Endothelial cell of umbilical vein (primary cell): Measurements from ENCODE around the gene PRR14. TPM values are rescaled to one million over a fixed set of nuclear protein-coding genes. Genes with fewer than 3 reads are reported as not detected.

Source experiments
- BruUV-seq: library from RNA; stranded (reverse); fragments of 400-500 nt; replicated peaks from 2 replicates; lab custom pipeline; 2021; lab: Mats Ljungman, UMichigan
- CTCF ChIA-PET: fragments of 300-600, 350-600 bp; sonication (Branson Sonifier 250); formaldehyde crosslinking; loops from one replicate; lab custom pipeline; 2021; ENCODE audit warnings: antibody characterized with exemption, inconsistent platforms; lab: Charles Lee
- POLR2A ChIA-PET: fragments of 300-600, 350-600 bp; sonication (Branson Sonifier 250); formaldehyde crosslinking; loops from one replicate; lab custom pipeline; 2021; ENCODE audit warnings: antibody characterized with exemption, inconsistent platforms; lab: Charles Lee
- DNase-seq: peaks from one replicate; pipeline ENCODE4 v3.0.0-alpha.2; 2011; ENCODE audit warnings: low read depth, low spot score
- FAIRE-seq: peaks from 2 replicates; lab custom pipeline; 2011; peaks lifted over from hg19 to GRCh38; lab: Jason Lieb, UNC
- H2AFZ ChIP-seq: 2 replicates; pipeline ENCODE4 v1.6.0; 2012; ENCODE audit warnings: low read depth, low read length, control low read depth, inconsistent platforms
- H3K27ac ChIP-seq: 2 replicates; pipeline ENCODE4 v1.5.1; 2011; ENCODE audit warnings: low read depth, mild to moderate bottlenecking, control low read depth, low read length, moderate library complexity; ENCODE audit not compliant: insufficient read depth
- H3K27me3 ChIP-seq, 2 experiments: 2 replicates each; pipeline versions ENCODE4 v1.6.0 to v1.6.1; 2011; ENCODE audit warnings: low read length in 2 of 2, mixed read lengths in 1 of 2; ENCODE audit not compliant: control insufficient read depth in 2 of 2, insufficient read depth in 2 of 2
- H3K36me3 ChIP-seq, 2 experiments: 2 replicates in 1 of 2; 3 replicates in 1 of 2; pipeline ENCODE4 v1.5.1; 2011; ENCODE audit warnings: low read length in 2 of 2, mild to moderate bottlenecking in 1 of 2, moderate library complexity in 1 of 2; ENCODE audit not compliant: control insufficient read depth in 2 of 2, insufficient read depth in 2 of 2; ENCODE audit errors: extremely low read depth in 1 of 2
- H3K4me1 ChIP-seq: 3 replicates; pipeline ENCODE4 v1.5.1; 2011; ENCODE audit warnings: mild to moderate bottlenecking, low read length; ENCODE audit not compliant: control insufficient read depth, insufficient read depth; ENCODE audit errors: extremely low read depth
- H3K4me2 ChIP-seq: 2 replicates; pipeline ENCODE4 v1.6.1; 2011; ENCODE audit warnings: low read length, control low read depth, mixed read lengths; ENCODE audit not compliant: insufficient read depth
- H3K4me3 ChIP-seq, 3 experiments: fragments of 200-600 bp in 1 of 3; sonication (generic), shearing (Covaris generic) in 1 of 3; replicated peaks in 1 of 3; 2 replicates each; pipeline ENCODE4 v1.5.1; 2011 to 2016; ENCODE audit warnings: control low read depth in 3 of 3, low read length in 3 of 3, mild to moderate bottlenecking in 2 of 3, inconsistent platforms in 1 of 3, low read depth in 1 of 3, moderate library complexity in 1 of 3; ENCODE audit not compliant: insufficient read depth in 1 of 3
- H3K79me2 ChIP-seq: 2 replicates; pipeline ENCODE4 v1.6.0; 2012; ENCODE audit warnings: low read length, inconsistent platforms; ENCODE audit not compliant: control insufficient read depth, insufficient read depth
- H3K9ac ChIP-seq: replicated peaks from 2 replicates; pipeline ENCODE3; 2011; ENCODE audit warnings: low read length, control low read depth; ENCODE audit not compliant: insufficient read depth; ENCODE audit errors: extremely low read depth
- H3K9me1 ChIP-seq: replicated peaks from 3 replicates; pipeline ENCODE4 v1.6.0; 2011; ENCODE audit warnings: mild to moderate bottlenecking, low read length; ENCODE audit not compliant: control insufficient read depth, insufficient read depth; ENCODE audit errors: extremely low read depth
- H3K9me3 ChIP-seq: replicated peaks from 2 replicates; pipeline ENCODE4 v1.5.1; 2012; ENCODE audit warnings: low read length, inconsistent platforms; ENCODE audit not compliant: control insufficient read depth, insufficient read depth
- H4K20me1 ChIP-seq: replicated peaks from 2 replicates; pipeline ENCODE3; 2011; ENCODE audit warnings: mild to moderate bottlenecking, low read length; ENCODE audit not compliant: control insufficient read depth, insufficient read depth; ENCODE audit errors: extremely low read depth
- EZH2 ChIP-seq: IDR thresholded peaks from 2 replicates; pipeline ENCODE4 v1.6.1; 2012; ENCODE audit warnings: borderline replicate concordance, low read depth, mild to moderate bottlenecking, moderate library complexity, low read length, inconsistent platforms; ENCODE audit not compliant: severe bottlenecking
- FOS ChIP-seq: IDR thresholded peaks from 2 replicates; pipeline ENCODE4 v1.6.1; 2011; ENCODE audit warnings: mild to moderate bottlenecking, low read length, moderate library complexity, borderline replicate concordance; ENCODE audit not compliant: insufficient read depth
- GATA2 ChIP-seq: IDR thresholded peaks from 2 replicates; pipeline ENCODE4 v1.7.0; 2011; ENCODE audit warnings: low read depth, mild to moderate bottlenecking, moderate library complexity, mixed read lengths, low read length; ENCODE audit not compliant: insufficient read length, insufficient read depth
- JUN ChIP-seq: IDR thresholded peaks from 2 replicates; pipeline ENCODE4 v1.6.1; 2011; ENCODE audit warnings: borderline replicate concordance, low read depth; ENCODE audit not compliant: insufficient read length, insufficient read depth
- MYC ChIP-seq: IDR thresholded peaks from one replicate; pipeline ENCODE4 v1.6.1; 2011; ENCODE audit warnings: mild to moderate bottlenecking, low read depth, low read length
- POLR2A ChIP-seq: IDR thresholded peaks from 2 replicates; pipeline ENCODE4 v1.6.1; 2012; ENCODE audit warnings: low read depth, mild to moderate bottlenecking, control low read depth, low read length
- POLR2AphosphoS5 ChIP-seq: IDR thresholded peaks from 2 replicates; pipeline ENCODE4 v1.6.1; 2012; ENCODE audit warnings: low read depth, mild to moderate bottlenecking, control low read depth, low read length, moderate library complexity; ENCODE audit not compliant: insufficient read depth
- dilution Hi-C: fragments of 300-500 bp; cut with MboI; formaldehyde crosslinking; loops from one replicate; pipeline ENCODE4 v1.15.0; 2019; ENCODE audit warnings: low sequenced_read_pairs; ENCODE audit not compliant: extremely low pct_ligation_motif_present
- intact Hi-C: fragments of 100-400 bp; cut with micrococcal nuclease; formaldehyde crosslinking; loops from one replicate; pipeline ENCODE4 v1.10.0; 2022
- polyA plus RNA-seq, 4 experiments: library from polyadenylated mRNA; depleted of rRNA in 3 of 4; stranded (reverse) in 3 of 4; unstranded in 1 of 4; fragments of >200 nt; gene quantifications; 2 replicates each; pipeline versions ENCODE4 v1.2.1 to v1.2.3, GENCODE V29; 2011 to 2012; ENCODE audit warnings: missing spikeins in 1 of 4
- total RNA-seq: library from RNA; stranded (reverse); gene quantifications from 2 replicates; pipeline ENCODE4 v1.2.3, GENCODE V29; 2021
- TF ChIP-seq, protein P1 (sequence below), 2 donors: IDR thresholded peaks; 1 replicate in 1 of 2; 2 replicates in 1 of 2; pipeline ENCODE4 v1.5.1; 2011; ENCODE audit warnings: low read length in 2 of 2, mild to moderate bottlenecking in 2 of 2, moderate library complexity in 2 of 2, control low read depth in 1 of 2, inconsistent platforms in 1 of 2, low read depth in 1 of 2; ENCODE audit not compliant: insufficient read depth in 1 of 2; ENCODE audit errors: extremely low read depth in 1 of 2
- TF ChIP-seq, protein P2 (sequence below): IDR thresholded peaks from 2 replicates; pipeline ENCODE4 v1.6.1; 2011; ENCODE audit not compliant: insufficient read depth, insufficient read length

PRR14 gene
- total and polyA plus RNA-seq, 2 donors (not counting 3 experiments of a cell fraction or from before 2014, with no cell fraction given), result 17.0 to 70.0 TPM

- Histone ChIP-seq H3K4me2 (no peak overlapping the region), H2AFZ (no peak overlapping the region), H3K79me2 (peaks cover 43% of the 10 kb centered on the region), H3K4me1 (peaks cover 14% of the 10 kb centered on the region), H3K27ac (no peak overlapping the region), H3K9ac (no peak overlapping the region), H3K4me3 (no peak overlapping the region), H3K9me3 (no peaks in the 10 kb centered on the region), H4K20me1 (no peaks in the 10 kb centered on the region), H3K27me3 (no peaks in the 10 kb centered on the region), H3K9me1 (no peaks in the 10 kb centered on the region), H3K36me3 (peaks cover 18 to 55% of the 10 kb centered on the region in 2 experiments)
- DNase-seq (no peak), FAIRE-seq (no peak)
- dilution Hi-C loops, result no loop called here
- no peak for TF ChIP-seq GATA2
- TF ChIP-seq POLR2A, result no peak
- TF ChIP-seq FOS, result no peak
- no peak for TF ChIP-seq POLR2AphosphoS5
- TF ChIP-seq, protein P1, sequence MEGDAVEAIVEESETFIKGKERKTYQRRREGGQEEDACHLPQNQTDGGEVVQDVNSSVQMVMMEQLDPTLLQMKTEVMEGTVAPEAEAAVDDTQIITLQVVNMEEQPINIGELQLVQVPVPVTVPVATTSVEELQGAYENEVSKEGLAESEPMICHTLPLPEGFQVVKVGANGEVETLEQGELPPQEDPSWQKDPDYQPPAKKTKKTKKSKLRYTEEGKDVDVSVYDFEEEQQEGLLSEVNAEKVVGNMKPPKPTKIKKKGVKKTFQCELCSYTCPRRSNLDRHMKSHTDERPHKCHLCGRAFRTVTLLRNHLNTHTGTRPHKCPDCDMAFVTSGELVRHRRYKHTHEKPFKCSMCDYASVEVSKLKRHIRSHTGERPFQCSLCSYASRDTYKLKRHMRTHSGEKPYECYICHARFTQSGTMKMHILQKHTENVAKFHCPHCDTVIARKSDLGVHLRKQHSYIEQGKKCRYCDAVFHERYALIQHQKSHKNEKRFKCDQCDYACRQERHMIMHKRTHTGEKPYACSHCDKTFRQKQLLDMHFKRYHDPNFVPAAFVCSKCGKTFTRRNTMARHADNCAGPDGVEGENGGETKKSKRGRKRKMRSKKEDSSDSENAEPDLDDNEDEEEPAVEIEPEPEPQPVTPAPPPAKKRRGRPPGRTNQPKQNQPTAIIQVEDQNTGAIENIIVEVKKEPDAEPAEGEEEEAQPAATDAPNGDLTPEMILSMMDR (IDR thresholded peaks at IDR 0.05; ENCODE audit: extremely low read depth in 1 of 2, insufficient read depth in 1 of 2, low read depth in 1 of 2, low read length in 2 of 2), result no peak
- no peak for TF ChIP-seq MYC
- no peak for TF ChIP-seq JUN
- no peak for TF ChIP-seq EZH2
- TF ChIP-seq, protein P2, sequence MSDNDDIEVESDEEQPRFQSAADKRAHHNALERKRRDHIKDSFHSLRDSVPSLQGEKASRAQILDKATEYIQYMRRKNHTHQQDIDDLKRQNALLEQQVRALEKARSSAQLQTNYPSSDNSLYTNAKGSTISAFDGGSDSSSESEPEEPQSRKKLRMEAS, result no peak
- ChIA-PET POLR2A (no interaction called here), CTCF (no interaction called here)
- no TSS peak for BruUV-seq
- intact Hi-C loops, result no loop called here
Observed at GRCh38 chr16:30662449-30662848, 11.7 kb downstream of the PRR14 start.
